Measurements from ENCODE around the gene PLXNA2. TPM values are rescaled to one million over a fixed set of nuclear protein-coding genes. Genes with fewer than 3 reads are reported as not detected.

The PLXNA2 gene
- total RNA-seq, 1 experiment from 2014 or later = 34.8 TPM

- no peak for DNase-seq
- H3K27me3 ChIP-seq = no peaks in the 10 kb centered on the region
- H3K36me3 ChIP-seq = peaks cover 7% of the 10 kb centered on the region; the same call in 1 of the 2 replicates
Observed at GRCh38 chr1:208173749-208174148, 70.4 kb downstream of the PLXNA2 start.

GRCh38 chr1:208172423-208173145 lies 71.6 kb downstream of the PLXNA2 start:
- Histone ChIP-seq H3K36me3 (peaks cover 10% of the 10 kb centered on the region; the same call in 1 of the 2 replicates), H3K27me3 (no peaks in the 10 kb centered on the region), H3K9me3 (replicated peaks) (no peaks in the 10 kb centered on the region), H3K4me3 (no peak overlapping the region), H3K27ac (no peak overlapping the region), H3K4me1 (peaks cover 56% of the 10 kb centered on the region)
- DNase-seq = no peak

More at GRCh38 chr1:208173749-208174148, 70.4 kb downstream of the PLXNA2 start:
- Histone ChIP-seq H3K9me3 (replicated peaks) (no peaks in the 10 kb centered on the region), H3K27ac (no peak overlapping the region), H3K4me1 (peaks cover 68% of the 10 kb centered on the region), H3K4me3 (no peak overlapping the region)

- Histone ChIP-seq H3K9me3 (replicated peaks) (no peaks in the 10 kb centered on the region), H3K4me3 (no peak overlapping the region), H3K27me3 (no peaks in the 10 kb centered on the region), H3K27ac (no peak overlapping the region), H3K4me1 (peaks cover 51% of the 10 kb centered on the region), H3K36me3 (peaks cover 10% of the 10 kb centered on the region; the same call in 1 of the 2 replicates)
- DNase-seq = no peak
Observed at GRCh38 chr1:208171616-208172422, 72.4 kb downstream of the PLXNA2 start.

- H3K36me3 ChIP-seq = peaks cover 10% of the 10 kb centered on the region; the same call in 1 of the 2 replicates
- DNase-seq = peak; percentile 80
Observed at GRCh38 chr1:208170252-208170651, 73.9 kb downstream of the PLXNA2 start.

GRCh38 chr1:208169081-208169879 lies 74.9 kb downstream of the PLXNA2 start:
- peaks cover 10% of the 10 kb centered on the region; the same call in 1 of the 2 replicates for H3K36me3 ChIP-seq
- no peak for DNase-seq
- no peak overlapping the region for H3K27ac ChIP-seq
- H3K4me1 ChIP-seq = peaks cover 25% of the 10 kb centered on the region
- no peaks in the 10 kb centered on the region for H3K27me3 ChIP-seq
- H3K9me3 ChIP-seq (replicated peaks) = no peaks in the 10 kb centered on the region
- no peak overlapping the region for H3K4me3 ChIP-seq

More at GRCh38 chr1:208170252-208170651, 73.9 kb downstream of the PLXNA2 start:
- no peaks in the 10 kb centered on the region for H3K27me3 ChIP-seq
- H3K4me3 ChIP-seq = no peak overlapping the region
- H3K4me1 ChIP-seq = peaks cover 35% of the 10 kb centered on the region
- no peaks in the 10 kb centered on the region for H3K9me3 ChIP-seq (replicated peaks)
- H3K27ac ChIP-seq = no peak overlapping the region

GRCh38 chr1:208167261-208167869 lies 76.8 kb downstream of the PLXNA2 start:
- no peak for DNase-seq
- H3K27ac ChIP-seq = no peak overlapping the region
- no peaks in the 10 kb centered on the region for H3K27me3 ChIP-seq
- H3K9me3 ChIP-seq (replicated peaks) = no peaks in the 10 kb centered on the region
- no peak overlapping the region for H3K4me3 ChIP-seq
- peaks cover 16% of the 10 kb centered on the region for H3K4me1 ChIP-seq
- H3K36me3 ChIP-seq = 0 out of 2 replicates have a peak, but pooled peaks cover 3% of the 10 kb centered on the region

- no peaks in the 10 kb centered on the region for H3K9me3 ChIP-seq (replicated peaks)
- H3K27me3 ChIP-seq = no peaks in the 10 kb centered on the region
- no peak for DNase-seq
- 0 out of 2 replicates have a peak, but pooled peaks cover 3% of the 10 kb centered on the region for H3K36me3 ChIP-seq
- H3K4me1 ChIP-seq = peaks cover 16% of the 10 kb centered on the region
- no peak overlapping the region for H3K4me3 ChIP-seq
- H3K27ac ChIP-seq = no peak overlapping the region
Observed at GRCh38 chr1:208166340-208167138, 77.6 kb downstream of the PLXNA2 start.

- Histone ChIP-seq H3K4me3 (no peak overlapping the region), H3K27me3 (no peaks in the 10 kb centered on the region), H3K9me3 (replicated peaks) (no peaks in the 10 kb centered on the region), H3K27ac (no peak overlapping the region), H3K36me3 (0 out of 2 replicates have a peak, but pooled peaks cover 3% of the 10 kb centered on the region), H3K4me1 (peaks cover 12% of the 10 kb centered on the region)
- no peak for DNase-seq
Observed at GRCh38 chr1:208165659-208166058, 78.5 kb downstream of the PLXNA2 start.

- no peak overlapping the region for H3K27ac ChIP-seq
- no peaks in the 10 kb centered on the region for H3K9me3 ChIP-seq (replicated peaks)
- no peaks in the 10 kb centered on the region for H3K27me3 ChIP-seq
- H3K4me1 ChIP-seq = peaks cover 13% of the 10 kb centered on the region
- no peak for DNase-seq
- 0 out of 2 replicates have a peak, but pooled peaks cover 3% of the 10 kb centered on the region for H3K36me3 ChIP-seq
- H3K4me3 ChIP-seq = no peak overlapping the region
Observed at GRCh38 chr1:208164609-208165008, 79.6 kb downstream of the PLXNA2 start.

- Histone ChIP-seq H3K9me3 (replicated peaks) (no peaks in the 10 kb centered on the region), H3K27me3 (no peaks in the 10 kb centered on the region), H3K4me3 (no peak overlapping the region), H3K27ac (no peak overlapping the region), H3K4me1 (peaks cover 21% of the 10 kb centered on the region), H3K36me3 (0 out of 2 replicates have a peak, but pooled peaks cover 3% of the 10 kb centered on the region)
- DNase-seq = no peak
Observed at GRCh38 chr1:208163539-208163938, 80.6 kb downstream of the PLXNA2 start.

- H3K4me3 ChIP-seq = no peak overlapping the region
- H3K27ac ChIP-seq = no peak overlapping the region
- no peak for DNase-seq
- H3K27me3 ChIP-seq = no peaks in the 10 kb centered on the region
- 0 out of 2 replicates have a peak, but pooled peaks cover 3% of the 10 kb centered on the region for H3K36me3 ChIP-seq
- peaks cover 27% of the 10 kb centered on the region for H3K4me1 ChIP-seq
- H3K9me3 ChIP-seq (replicated peaks) = no peaks in the 10 kb centered on the region
Observed at GRCh38 chr1:208162903-208163302, 81.3 kb downstream of the PLXNA2 start.

- Histone ChIP-seq H3K27me3 (no peaks in the 10 kb centered on the region), H3K27ac (no peak overlapping the region), H3K9me3 (replicated peaks) (no peaks in the 10 kb centered on the region), H3K4me1 (peaks cover 29% of the 10 kb centered on the region), H3K36me3 (no peaks in the 10 kb centered on the region), H3K4me3 (no peak overlapping the region)
- no peak for DNase-seq
Observed at GRCh38 chr1:208161656-208162375, 82.4 kb downstream of the PLXNA2 start.

GRCh38 chr1:208161005-208161404 lies 83.2 kb downstream of the PLXNA2 start:
- Histone ChIP-seq H3K27ac (no peak overlapping the region), H3K4me1 (peaks cover 29% of the 10 kb centered on the region), H3K4me3 (no peak overlapping the region), H3K36me3 (no peaks in the 10 kb centered on the region), H3K9me3 (replicated peaks) (no peaks in the 10 kb centered on the region), H3K27me3 (no peaks in the 10 kb centered on the region)
- DNase-seq = no peak

All from SJCRH30 (cell line).